ENCODE results near the gene CHRND.

GRCh38 chr2:232506709-232507108, 19.3 kb upstream of the CHRND start:
- TF ChIP-seq CTCF (IDR thresholded peaks at IDR 0.05) = no peak
- TF ChIP-seq ZBTB21 (CRISPR knock-in tag; IDR thresholded peaks at IDR 0.05; ENCODE audit: borderline replicate concordance) = no peak
- no peak for TF ChIP-seq ESRRA (CRISPR knock-in tag; IDR thresholded peaks at IDR 0.05; ENCODE audit: borderline replicate concordance)
- no peak for TF ChIP-seq ATF2 (CRISPR knock-in tag; IDR thresholded peaks at IDR 0.05; ENCODE audit: borderline replicate concordance, low read depth)
- TF ChIP-seq SP1 (CRISPR knock-in tag; conservative IDR thresholded peaks at IDR 0.05) = no peak
- no peak for TF ChIP-seq TCF7 (CRISPR knock-in tag; IDR thresholded peaks at IDR 0.05; ENCODE audit: low read depth)
- TF ChIP-seq ZNF423 (CRISPR knock-in tag; IDR thresholded peaks at IDR 0.05) = no peak
- no peak for TF ChIP-seq SOX15 (CRISPR knock-in tag; IDR thresholded peaks at IDR 0.05)
- no peak for TF ChIP-seq SMAD4 (CRISPR knock-in tag; IDR thresholded peaks at IDR 0.05)
- TF ChIP-seq, protein P1, sequence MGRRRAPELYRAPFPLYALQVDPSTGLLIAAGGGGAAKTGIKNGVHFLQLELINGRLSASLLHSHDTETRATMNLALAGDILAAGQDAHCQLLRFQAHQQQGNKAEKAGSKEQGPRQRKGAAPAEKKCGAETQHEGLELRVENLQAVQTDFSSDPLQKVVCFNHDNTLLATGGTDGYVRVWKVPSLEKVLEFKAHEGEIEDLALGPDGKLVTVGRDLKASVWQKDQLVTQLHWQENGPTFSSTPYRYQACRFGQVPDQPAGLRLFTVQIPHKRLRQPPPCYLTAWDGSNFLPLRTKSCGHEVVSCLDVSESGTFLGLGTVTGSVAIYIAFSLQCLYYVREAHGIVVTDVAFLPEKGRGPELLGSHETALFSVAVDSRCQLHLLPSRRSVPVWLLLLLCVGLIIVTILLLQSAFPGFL (CRISPR knock-in tag; IDR thresholded peaks at IDR 0.05; ENCODE audit: borderline replicate concordance) = no peak
- no peak for TF ChIP-seq MXD4 (CRISPR knock-in tag; IDR thresholded peaks at IDR 0.05; ENCODE audit: borderline replicate concordance)
- TF ChIP-seq ZNF281 (CRISPR knock-in tag; IDR thresholded peaks at IDR 0.05) = no peak
- no peak for TF ChIP-seq MYBL2 (CRISPR knock-in tag; IDR thresholded peaks at IDR 0.05)
- TF ChIP-seq, protein P2, sequence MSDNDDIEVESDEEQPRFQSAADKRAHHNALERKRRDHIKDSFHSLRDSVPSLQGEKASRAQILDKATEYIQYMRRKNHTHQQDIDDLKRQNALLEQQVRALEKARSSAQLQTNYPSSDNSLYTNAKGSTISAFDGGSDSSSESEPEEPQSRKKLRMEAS (CRISPR knock-in tag; IDR thresholded peaks at IDR 0.05) = no peak
